IMR-90 (cell line): ENCODE data around the gene PET117. TPM values are rescaled to one million over a fixed set of nuclear protein-coding genes. Genes with fewer than 3 reads are reported as not detected.

Experiments used
- ATAC-seq: fragments of 200-7000 bp; cut with Tn5 transposase; 2 replicates; pipeline ENCODE4 v1.9.1; 2020; ENCODE audit warnings: low read depth, mild to moderate bottlenecking, moderate library complexity
- BruUV-seq: library from RNA; stranded (reverse); fragments of 400-500 nt; replicated peaks from 2 replicates; lab custom pipeline; 2021; lab: Mats Ljungman, UMichigan
- CTCF ChIA-PET: fragments of 300-600 bp; formaldehyde crosslinking; extraction: SDS; loops from one replicate; lab custom pipeline; 2021; ENCODE audit warnings: antibody characterized with exemption; lab: Yijun Ruan, JAX
- POLR2A ChIA-PET: fragments of 300-600 bp; sonication (Branson Sonifier 250); formaldehyde crosslinking; loops from one replicate; lab custom pipeline; 2022; ENCODE audit warnings: antibody characterized with exemption; ENCODE audit not compliant: unreplicated experiment; lab: Charles Lee
- DNase-seq: peaks from one replicate; pipeline ENCODE4 v3.0.0; 2013
- H2AFZ ChIP-seq: replicated peaks from 2 replicates; pipeline ENCODE3; 2013; ENCODE audit warnings: low read length, mild to moderate bottlenecking; ENCODE audit not compliant: poor library complexity
- H2AK5ac ChIP-seq: 2 replicates; pipeline ENCODE4 v1.6.1; 2013; ENCODE audit warnings: low read depth, low read length, inconsistent platforms
- H2AK9ac ChIP-seq: replicated peaks from 2 replicates; pipeline ENCODE3; 2013; ENCODE audit warnings: mild to moderate bottlenecking, low read depth, low read length, moderate library complexity; ENCODE audit not compliant: poor library complexity
- H2BK120ac ChIP-seq: 2 replicates; pipeline ENCODE4 v1.6.1; 2013; ENCODE audit warnings: low read depth, low read length, inconsistent platforms
- H2BK15ac ChIP-seq: 3 replicates; pipeline ENCODE4 v1.6.1; 2013; ENCODE audit warnings: low read depth, low read length, inconsistent platforms
- H2BK20ac ChIP-seq: 2 replicates; pipeline ENCODE4 v1.6.1; 2013; ENCODE audit warnings: low read depth, mild to moderate bottlenecking, inconsistent platforms, low read length, moderate library complexity
- H2BK5ac ChIP-seq: 2 replicates; pipeline ENCODE4 v1.6.1; 2013; ENCODE audit warnings: mild to moderate bottlenecking, low read depth, low read length, inconsistent platforms; ENCODE audit not compliant: poor library complexity, severe bottlenecking
- H3K14ac ChIP-seq: replicated peaks from 2 replicates; pipeline ENCODE4 v1.6.1; 2013; ENCODE audit warnings: low read depth, low read length, inconsistent platforms
- H3K18ac ChIP-seq: 2 replicates; pipeline ENCODE4 v1.6.1; 2013; ENCODE audit warnings: low read depth, low read length, control low read depth
- H3K23ac ChIP-seq: 2 replicates; pipeline ENCODE4 v1.6.1; 2013; ENCODE audit warnings: low read depth, low read length, inconsistent platforms
- H3K27ac ChIP-seq: 2 replicates; pipeline ENCODE4 v1.5.1; 2013; ENCODE audit warnings: mild to moderate bottlenecking, control low read depth, low read length; ENCODE audit not compliant: insufficient read depth
- H3K27me3 ChIP-seq: 2 replicates; pipeline ENCODE4 v1.6.1; 2013; ENCODE audit warnings: low read length; ENCODE audit not compliant: control insufficient read depth, insufficient read depth
- H3K36me3 ChIP-seq: 2 replicates; pipeline ENCODE4 v1.6.1; 2013; ENCODE audit warnings: low read length, mixed read lengths; ENCODE audit not compliant: control insufficient read depth, insufficient read depth
- H3K4ac ChIP-seq: 2 replicates; pipeline ENCODE4 v1.6.1; 2013; ENCODE audit warnings: low read depth, low read length, inconsistent platforms
- H3K4me1 ChIP-seq: 2 replicates; pipeline ENCODE4 v1.6.1; 2013; ENCODE audit warnings: low read length, mixed read lengths; ENCODE audit not compliant: control insufficient read depth, insufficient read depth
- H3K4me2 ChIP-seq: 2 replicates; pipeline ENCODE4 v1.6.1; 2013; ENCODE audit warnings: low read depth, mild to moderate bottlenecking, control low read depth, low read length, moderate library complexity
- H3K4me3 ChIP-seq: 2 replicates; pipeline ENCODE4 v1.5.1; 2013; ENCODE audit warnings: low read depth, mild to moderate bottlenecking, control low read depth, low read length, moderate library complexity; ENCODE audit not compliant: insufficient read depth
- H3K56ac ChIP-seq: 2 replicates; pipeline ENCODE4 v1.6.1; 2013; ENCODE audit warnings: low read length, inconsistent platforms; ENCODE audit not compliant: insufficient read depth; ENCODE audit errors: extremely low read depth
- H3K79me1 ChIP-seq, 2 experiments: 2 replicates each; pipeline ENCODE4 v1.6.1; 2013; ENCODE audit warnings: low read length in 2 of 2, inconsistent platforms in 1 of 2, low read depth in 1 of 2
- H3K9ac ChIP-seq: 2 replicates; pipeline ENCODE4 v1.6.1; 2013; ENCODE audit warnings: low read depth, low read length, control low read depth
- H3K9me1 ChIP-seq: 2 replicates; pipeline ENCODE4 v1.6.1; 2013; ENCODE audit warnings: low read length, inconsistent platforms; ENCODE audit not compliant: insufficient read depth
- H3K9me3 ChIP-seq: 2 replicates; pipeline ENCODE4 v1.6.1; 2013; ENCODE audit warnings: low read length; ENCODE audit not compliant: control insufficient read depth, insufficient read depth
- H4K20me1 ChIP-seq: 2 replicates; pipeline ENCODE4 v1.6.1; 2013; ENCODE audit warnings: low read length, inconsistent platforms; ENCODE audit not compliant: insufficient read depth
- H4K5ac ChIP-seq: 2 replicates; pipeline ENCODE4 v1.6.1; 2013; ENCODE audit warnings: mild to moderate bottlenecking, low read depth, low read length, control low read depth
- H4K8ac ChIP-seq, 2 experiments: 2 replicates each; pipeline ENCODE4 v1.6.1; 2013; ENCODE audit warnings: low read depth in 2 of 2, low read length in 2 of 2, control low read depth in 1 of 2, inconsistent platforms in 1 of 2
- H4K91ac ChIP-seq: 2 replicates; pipeline ENCODE4 v1.6.1; 2013; ENCODE audit warnings: low read depth, low read length, inconsistent platforms; ENCODE audit not compliant: insufficient read depth
- BHLHE40 ChIP-seq: fragments of 150-350 bp; IDR thresholded peaks from 2 replicates; pipeline ENCODE4 v1.6.1; 2016; ENCODE audit warnings: mild to moderate bottlenecking, low read depth, low read length
- CTCF ChIP-seq: conservative IDR thresholded peaks from 2 replicates; pipeline ENCODE4 v1.5.1; 2012; ENCODE audit warnings: mild to moderate bottlenecking, low read depth, low read length, improper control_type of control experiment
- NFE2L2 ChIP-seq: fragments of 150-350 bp; IDR thresholded peaks from 2 replicates; pipeline ENCODE4 v1.6.1; 2016; ENCODE audit warnings: low read depth, mild to moderate bottlenecking, low read length
- RCOR1 ChIP-seq: IDR thresholded peaks from 2 replicates; pipeline ENCODE4 v1.6.1; 2012; ENCODE audit warnings: mild to moderate bottlenecking, low read length, improper control_type of control experiment; ENCODE audit not compliant: insufficient replicate concordance
- RFX5 ChIP-seq: IDR thresholded peaks from 2 replicates; pipeline ENCODE4 v1.8.0; 2012; ENCODE audit warnings: low read depth, mild to moderate bottlenecking, low read length, moderate library complexity
- SMC3 ChIP-seq: fragments of 150-350 bp; IDR thresholded peaks from 2 replicates; pipeline ENCODE4 v1.6.1; 2016; ENCODE audit warnings: low read depth, mild to moderate bottlenecking, antibody characterized with exemption, low read length, moderate library complexity
- WGBS, 2 experiments: methylation state at CpG; one replicate each; pipeline versions ENCODE4 v1.1.5 to v1.1.7; 2013; ENCODE audit warnings: missing lambda C conversion rate in 2 of 2; ENCODE audit not compliant: insufficient read length in 1 of 2; ENCODE audit errors: extremely low coverage in 2 of 2; 5-methylcytosine and 5-hydroxymethylcytosine counted together
- dilution Hi-C: fragments of 300-500 bp; cut with HindIII; formaldehyde crosslinking; loops from one replicate; pipeline ENCODE4 v1.14.3; 2018; ENCODE audit warnings: low sequenced_read_pairs; ENCODE audit not compliant: unreplicated experiment
- in situ Hi-C: fragments of 300-500 bp; cut with MboI; formaldehyde crosslinking; loops from 3 replicates; pipeline ENCODE4 v1.14.3; 2019; ENCODE audit warnings: low sequenced_read_pairs, inconsistent platforms, mixed read lengths
- intact Hi-C: fragments of 100-400 bp; cut with micrococcal nuclease; formaldehyde crosslinking; loops from 2 replicates; pipeline ENCODE4 v1.10.0; 2022
- polyA plus RNA-seq, 3 experiments: library from polyadenylated mRNA; depleted of rRNA; stranded (reverse); fragments of >200 nt; gene quantifications; 2 replicates each; pipeline ENCODE4 v1.2.3, GENCODE V29; 2012; ENCODE audit warnings: low replicate concordance in 1 of 3
- total RNA-seq: library from RNA; depleted of rRNA; stranded (reverse); fragments of >200 nt; gene quantifications from 2 replicates; pipeline ENCODE4 v1.2.3, GENCODE V29; 2012

Gene PET117
- total and polyA plus RNA-seq, 2 of the 4 experiments (the other 2 are of a cell fraction), result 3.9 to 8.3 TPM

- H2BK5ac ChIP-seq, result no peak overlapping the region
- intact Hi-C loops (no loop called here), in situ Hi-C loops (loop anchor here (25.0 kb wide), 1 partner anchor 497 kb away; no protein-coding TSS in a partner anchor), dilution Hi-C loops (no loop called here)
- no peak overlapping the region for H3K4me2 ChIP-seq
- no peaks in the 10 kb centered on the region for H3K9me3 ChIP-seq
- H3K79me1 ChIP-seq, result peaks cover 4 to 8% of the 10 kb centered on the region in 2 experiments; a peak in 3 of 4 replicates
- no peak overlapping the region for H4K5ac ChIP-seq
- no peak overlapping the region for H3K18ac ChIP-seq
- no peak overlapping the region for H3K27ac ChIP-seq
- no peak overlapping the region for H2AFZ ChIP-seq
- H3K14ac ChIP-seq, result no peak overlapping the region
- H3K23ac ChIP-seq, result no peak overlapping the region
- no peak overlapping the region for H2AK5ac ChIP-seq
- no peaks in the 10 kb centered on the region for H4K20me1 ChIP-seq
- no peak overlapping the region for H3K4ac ChIP-seq
- H2BK120ac ChIP-seq, result no peak overlapping the region
- H3K9me1 ChIP-seq, result no peaks in the 10 kb centered on the region
- H2AK9ac ChIP-seq, result no peak overlapping the region
- BruUV-seq, result no TSS peak
- ATAC-seq (no peak), DNase-seq (no peak)
- no peak overlapping the region for H2BK15ac ChIP-seq
- TF ChIP-seq RFX5 (no peak), RCOR1 (no peak), BHLHE40 (no peak), CTCF (no peak), NFE2L2 (no peak), SMC3 (no peak)
- CTCF ChIA-PET, result no interaction called here
- no peak overlapping the region for H4K91ac ChIP-seq
- no peak overlapping the region for H2BK20ac ChIP-seq
- H3K9ac ChIP-seq, result no peak overlapping the region
- POLR2A ChIA-PET, result no interaction called here
- H4K8ac ChIP-seq, result no peak overlapping the region
- no peak overlapping the region for H3K56ac ChIP-seq
- H3K36me3 ChIP-seq, result no peaks in the 10 kb centered on the region
- WGBS, 2 experiments, result no CpG with 5 or more reads among the region's 2 CpGs
- H3K4me1 ChIP-seq, result peaks cover under 1% of the 10 kb centered on the region; the same call in 1 of the 2 replicates
- H3K4me3 ChIP-seq, result no peak overlapping the region
- peaks cover 4% of the 10 kb centered on the region; the same call in 1 of the 2 replicates for H3K27me3 ChIP-seq
Observed at GRCh38 chr20:18133962-18134361, 3.7 kb upstream of the PET117 start.
